SJSA1 (cell line): ENCODE data around the gene CLDN5. TPM values are rescaled to one million over a fixed set of nuclear protein-coding genes. Genes with fewer than 3 reads are reported as not detected.

Experiments
- DNase-seq, 2 experiments: peaks; one replicate each; pipeline ENCODE4 v3.0.0-alpha.2; 2015 to 2020; ENCODE audit warnings: low spot score in 2 of 2, low read depth in 1 of 2
- H3K27ac ChIP-seq: fragments of 250-450 bp; sonication (Bioruptor Pico); 2 replicates; pipeline ENCODE4 v1.5.1; 2020; ENCODE audit warnings: mild to moderate bottlenecking, moderate library complexity
- H3K27me3 ChIP-seq: fragments of 250-450 bp; sonication (Bioruptor Pico); replicated peaks from 2 replicates; pipeline ENCODE4 v1.5.1; 2020; ENCODE audit warnings: mild to moderate bottlenecking, moderate library complexity
- H3K36me3 ChIP-seq: fragments of 250-450 bp; sonication (Bioruptor Pico); 2 replicates; pipeline ENCODE4 v1.5.1; 2020; ENCODE audit warnings: mild to moderate bottlenecking
- H3K4me1 ChIP-seq: fragments of 250-450 bp; sonication (Bioruptor Pico); replicated peaks from 2 replicates; pipeline ENCODE4 v1.6.1; 2021; ENCODE audit warnings: mild to moderate bottlenecking
- H3K4me3 ChIP-seq: fragments of 250-450 bp; sonication (Bioruptor Pico); 2 replicates; pipeline ENCODE4 v1.5.1; 2020; ENCODE audit warnings: mild to moderate bottlenecking
- H3K9me3 ChIP-seq: fragments of 250-450 bp; sonication (Bioruptor Pico); replicated peaks from 2 replicates; pipeline ENCODE4 v1.5.1; 2020; ENCODE audit warnings: mild to moderate bottlenecking
- total RNA-seq: library from RNA; depleted of rRNA; stranded (reverse); fragments of >200 nt; shearing (Covaris generic); gene quantifications from 2 replicates; pipeline ENCODE4 v1.2.3, GENCODE V29; 2014

CLDN5 gene
- total RNA-seq, 1 experiment from 2014 or later: not detected

- Histone ChIP-seq H3K27me3 (no peaks in the 10 kb centered on the region), H3K9me3 (no peaks in the 10 kb centered on the region), H3K4me3 (no peak overlapping the region), H3K27ac (no peak overlapping the region), H3K4me1 (no peaks in the 10 kb centered on the region), H3K36me3 (peaks cover 60% of the 10 kb centered on the region)
- no peak for DNase-seq
These were observed 24.9 kb downstream of the CLDN5 start for GRCh38 chr22:19499236-19499879.

GRCh38 chr22:19498866-19499190, 25.4 kb downstream of the CLDN5 start:
- Histone ChIP-seq H3K4me3 (no peak overlapping the region), H3K27me3 (no peaks in the 10 kb centered on the region), H3K9me3 (no peaks in the 10 kb centered on the region), H3K27ac (no peak overlapping the region), H3K4me1 (no peaks in the 10 kb centered on the region), H3K36me3 (peaks cover 65% of the 10 kb centered on the region)
- DNase-seq: no peak

- H3K36me3 ChIP-seq: peaks cover 69% of the 10 kb centered on the region
- no peak overlapping the region for H3K27ac ChIP-seq
- no peak for DNase-seq
- no peak overlapping the region for H3K4me3 ChIP-seq
- H3K27me3 ChIP-seq: no peaks in the 10 kb centered on the region
- no peaks in the 10 kb centered on the region for H3K9me3 ChIP-seq
- no peaks in the 10 kb centered on the region for H3K4me1 ChIP-seq
These were observed 25.9 kb downstream of the CLDN5 start for GRCh38 chr22:19498154-19498865.

GRCh38 chr22:19497245-19497644, 27.0 kb downstream of the CLDN5 start:
- no peaks in the 10 kb centered on the region for H3K4me1 ChIP-seq
- H3K9me3 ChIP-seq: no peaks in the 10 kb centered on the region
- H3K4me3 ChIP-seq: no peak overlapping the region
- no peaks in the 10 kb centered on the region; the same call in 1 of the 2 replicates for H3K27me3 ChIP-seq
- no peak for DNase-seq
- peaks cover 65% of the 10 kb centered on the region for H3K36me3 ChIP-seq
- H3K27ac ChIP-seq: no peak overlapping the region

GRCh38 chr22:19496324-19496630, 27.9 kb downstream of the CLDN5 start:
- H3K27ac ChIP-seq: no peak overlapping the region
- H3K36me3 ChIP-seq: peaks cover 73% of the 10 kb centered on the region
- H3K4me1 ChIP-seq: no peaks in the 10 kb centered on the region
- DNase-seq: no peak
- H3K27me3 ChIP-seq: no peaks in the 10 kb centered on the region; the same call in 1 of the 2 replicates
- H3K9me3 ChIP-seq: no peaks in the 10 kb centered on the region
- no peak overlapping the region for H3K4me3 ChIP-seq

- Histone ChIP-seq H3K9me3 (no peaks in the 10 kb centered on the region), H3K27me3 (no peaks in the 10 kb centered on the region; the same call in 1 of the 2 replicates), H3K4me1 (no peaks in the 10 kb centered on the region), H3K27ac (no peak overlapping the region), H3K36me3 (peaks cover 78% of the 10 kb centered on the region), H3K4me3 (no peak overlapping the region)
- DNase-seq: no peak
These were observed 28.5 kb downstream of the CLDN5 start for GRCh38 chr22:19495562-19496323.

GRCh38 chr22:19494676-19495173, 29.5 kb downstream of the CLDN5 start:
- Histone ChIP-seq H3K36me3 (peaks cover 81% of the 10 kb centered on the region), H3K27ac (no peak overlapping the region), H3K4me1 (no peaks in the 10 kb centered on the region), H3K27me3 (no peaks in the 10 kb centered on the region; the same call in 1 of the 2 replicates), H3K9me3 (no peaks in the 10 kb centered on the region), H3K4me3 (no peak overlapping the region)
- no peak for DNase-seq

- no peak overlapping the region for H3K27ac ChIP-seq
- H3K9me3 ChIP-seq: no peaks in the 10 kb centered on the region
- no peak for DNase-seq
- no peaks in the 10 kb centered on the region; the same call in 1 of the 2 replicates for H3K27me3 ChIP-seq
- H3K4me1 ChIP-seq: no peaks in the 10 kb centered on the region
- peaks cover 84% of the 10 kb centered on the region for H3K36me3 ChIP-seq
- H3K4me3 ChIP-seq: no peak overlapping the region
These were observed 30.1 kb downstream of the CLDN5 start for GRCh38 chr22:19494001-19494560.

- H3K27ac ChIP-seq: no peak overlapping the region
- no peak for DNase-seq
- H3K4me3 ChIP-seq: no peak overlapping the region
- no peaks in the 10 kb centered on the region; the same call in 1 of the 2 replicates for H3K27me3 ChIP-seq
- H3K36me3 ChIP-seq: peaks cover 84% of the 10 kb centered on the region
- H3K9me3 ChIP-seq: no peaks in the 10 kb centered on the region
- no peaks in the 10 kb centered on the region for H3K4me1 ChIP-seq
These were observed 31.6 kb downstream of the CLDN5 start for GRCh38 chr22:19492504-19493174.

- peaks cover 70% of the 10 kb centered on the region for H3K36me3 ChIP-seq
- no peak overlapping the region for H3K4me3 ChIP-seq
- no peak for DNase-seq
- no peaks in the 10 kb centered on the region for H3K4me1 ChIP-seq
- no peaks in the 10 kb centered on the region; the same call in 1 of the 2 replicates for H3K27me3 ChIP-seq
- no peaks in the 10 kb centered on the region for H3K9me3 ChIP-seq
- H3K27ac ChIP-seq: no peak overlapping the region
These were observed 33.5 kb downstream of the CLDN5 start for GRCh38 chr22:19490628-19491230.

GRCh38 chr22:19488884-19489843, 35.0 kb downstream of the CLDN5 start:
- Histone ChIP-seq H3K9me3 (no peaks in the 10 kb centered on the region), H3K36me3 (peaks cover 70% of the 10 kb centered on the region), H3K4me1 (no peaks in the 10 kb centered on the region), H3K27me3 (no peaks in the 10 kb centered on the region; the same call in 1 of the 2 replicates), H3K27ac (no peak overlapping the region), H3K4me3 (no peak overlapping the region)
- no peak for DNase-seq

- H3K4me3 ChIP-seq: no peak overlapping the region
- no peaks in the 10 kb centered on the region; the same call in 1 of the 2 replicates for H3K27me3 ChIP-seq
- H3K4me1 ChIP-seq: no peaks in the 10 kb centered on the region
- H3K9me3 ChIP-seq: no peaks in the 10 kb centered on the region
- no peak overlapping the region for H3K27ac ChIP-seq
- H3K36me3 ChIP-seq: peaks cover 71% of the 10 kb centered on the region
- DNase-seq: no peak
These were observed 35.9 kb downstream of the CLDN5 start for GRCh38 chr22:19488285-19488684.
